B cell (primary cell): ENCODE measurements around the gene STAC3. TPM values are rescaled to one million over a fixed set of nuclear protein-coding genes. Genes with fewer than 3 reads are reported as not detected.

Source experiments
- ATAC-seq: fragments of 200-7000 bp; cut with Tn5 transposase; one replicate; pipeline ENCODE4 v1.10.0; 2021; ENCODE audit warnings: low read depth, mild to moderate bottlenecking, moderate number of reproducible peaks, moderate library complexity
- CTCF ChIA-PET: fragments of 350-600 bp; sonication (Branson Sonifier 250); formaldehyde crosslinking; loops from one replicate; lab custom pipeline; 2021; ENCODE audit warnings: antibody characterized with exemption, inconsistent platforms; lab: Charles Lee
- POLR2A ChIA-PET: fragments of 350-600 bp; sonication (Branson Sonifier 250); formaldehyde crosslinking; loops from one replicate; lab custom pipeline; 2021; ENCODE audit warnings: antibody characterized with exemption; lab: Charles Lee
- DNase-seq: peaks from one replicate; pipeline ENCODE4 v3.0.0; 2013
- H2AFZ ChIP-seq: 2 replicates; pipeline ENCODE4 v1.6.1; 2012; ENCODE audit warnings: mild to moderate bottlenecking, low read depth, low read length; ENCODE audit not compliant: insufficient read depth, poor library complexity, severe bottlenecking
- H3K27ac ChIP-seq, 2 donors: 1 replicate in 1 of 2; 2 replicates in 1 of 2; pipeline ENCODE4 v1.5.1; 2012 to 2013; ENCODE audit warnings: low read length in 2 of 2, mild to moderate bottlenecking in 2 of 2, moderate library complexity in 1 of 2
- H3K27me3 ChIP-seq, 4 experiments: fragments of 200-600 bp in 1 of 4; sonication (generic) in 1 of 4; replicated peaks in 1 of 4; 1 replicate in 2 of 4; 2 replicates in 2 of 4; pipeline versions ENCODE4 v1.6.1 to v1.7.0; 2013 to 2016; ENCODE audit warnings: low read length in 3 of 4, mild to moderate bottlenecking in 2 of 4, mixed read lengths in 1 of 4, moderate library complexity in 1 of 4; ENCODE audit not compliant: insufficient read depth in 4 of 4, control insufficient read depth in 3 of 4; ENCODE audit errors: control extremely low read depth in 1 of 4
- H3K36me3 ChIP-seq, 2 experiments: replicated peaks in 1 of 2; 1 replicate in 1 of 2; 2 replicates in 1 of 2; pipeline versions ENCODE4 v1.6.1 to v1.7.1; 2013; ENCODE audit warnings: low read length in 1 of 2; ENCODE audit not compliant: insufficient read depth in 2 of 2, control insufficient read depth in 1 of 2; ENCODE audit errors: control extremely low read depth in 1 of 2, extremely low read depth in 1 of 2
- H3K4me1 ChIP-seq, 2 donors: fragments of 200-600 bp in 1 of 2; sonication (generic) in 1 of 2; 1 replicate in 1 of 2; 2 replicates in 1 of 2; pipeline versions ENCODE4 v1.5.1 to v1.6.1; 2013 to 2017; ENCODE audit warnings: low read length in 2 of 2; ENCODE audit not compliant: control insufficient read depth in 2 of 2, insufficient read depth in 2 of 2
- H3K4me2 ChIP-seq: replicated peaks from 2 replicates; pipeline ENCODE3; 2012; ENCODE audit warnings: mild to moderate bottlenecking, low read depth, low read length; ENCODE audit not compliant: poor library complexity, severe bottlenecking
- H3K4me3 ChIP-seq, 5 experiments: fragments of 200-600 bp in 1 of 5; sonication (generic) in 1 of 5; 1 replicate in 3 of 5; 2 replicates in 2 of 5; pipeline versions ENCODE4 v1.5.1 to v1.7.0; 2011 to 2016; ENCODE audit warnings: low read length in 4 of 5, mild to moderate bottlenecking in 4 of 5, low read depth in 2 of 5, control low read depth in 1 of 5, moderate library complexity in 1 of 5; ENCODE audit not compliant: insufficient read depth in 1 of 5; ENCODE audit errors: control extremely low read depth in 1 of 5, extremely low read depth in 1 of 5
- H3K79me2 ChIP-seq: fragments of 200-600 bp; sonication (generic); one replicate; pipeline ENCODE4 v1.6.0; 2016; ENCODE audit warnings: low read length; ENCODE audit not compliant: control insufficient read depth, insufficient read depth
- H3K9ac ChIP-seq: fragments of 200-600 bp; sonication (generic); 2 replicates; pipeline ENCODE4 v1.6.1; 2017; ENCODE audit warnings: mild to moderate bottlenecking, low read length, moderate library complexity
- H3K9me3 ChIP-seq, 3 donors: one replicate each; pipeline versions ENCODE4 v1.6.1 to v1.7.1; 2013; ENCODE audit warnings: low read length in 2 of 3; ENCODE audit not compliant: control insufficient read depth in 2 of 3, insufficient read depth in 1 of 3; ENCODE audit errors: control extremely low read depth in 1 of 3
- H4K20me1 ChIP-seq: 2 replicates; pipeline ENCODE4 v1.6.0; 2012; ENCODE audit warnings: mild to moderate bottlenecking, low read length; ENCODE audit not compliant: insufficient read depth, control insufficient read depth, poor library complexity, severe bottlenecking
- H3K27ac Mint-ChIP-seq: one replicate; pipeline ENCODE4 v1.8.0; 2021; ENCODE audit warnings: mixed read lengths
- H3K27me3 Mint-ChIP-seq: one replicate; pipeline ENCODE4 v1.8.0; 2021; ENCODE audit warnings: mixed read lengths
- H3K4me1 Mint-ChIP-seq: one replicate; pipeline ENCODE4 v1.8.0; 2021; ENCODE audit warnings: mixed read lengths
- H3K4me3 Mint-ChIP-seq: one replicate; pipeline ENCODE4 v1.8.0; 2021; ENCODE audit warnings: mixed read lengths
- H3K9me3 Mint-ChIP-seq: one replicate; pipeline ENCODE4 v1.8.0; 2022; ENCODE audit warnings: mixed read lengths; ENCODE audit not compliant: insufficient read depth
- EZH2 ChIP-seq: IDR thresholded peaks from 2 replicates; pipeline ENCODE4 v1.6.1; 2012; ENCODE audit warnings: borderline replicate concordance, low read depth, mild to moderate bottlenecking, moderate library complexity, low read length; ENCODE audit not compliant: insufficient read depth, poor library complexity, severe bottlenecking
- WGBS: methylation state at CpG from one replicate; pipeline ENCODE4 v1.1.5; 2013; ENCODE audit warnings: missing lambda C conversion rate; ENCODE audit not compliant: insufficient coverage; 5-methylcytosine and 5-hydroxymethylcytosine counted together
- intact Hi-C: fragments of 100-400 bp; cut with micrococcal nuclease; formaldehyde crosslinking; loops from one replicate; pipeline ENCODE4 v1.10.0; 2022
- polyA plus RNA-seq: library from polyadenylated mRNA; depleted of rRNA; stranded (reverse); fragments of >200 nt; gene quantifications from 2 replicates; pipeline ENCODE4 v1.2.3, GENCODE V29; 2012
- total RNA-seq, 2 donors: library from RNA; stranded (reverse); fragments of 120-200 nt in 1 of 2; gene quantifications; 1 replicate in 1 of 2; 2 replicates in 1 of 2; pipeline versions ENCODE4 v1.2.3 to v1.2.4, GENCODE V29; 2013 to 2022
- TF ChIP-seq, protein P1 (sequence below): fragments of 200-600 bp; IDR thresholded peaks from one replicate; pipeline ENCODE4 v1.8.0; 2022; ENCODE audit warnings: antibody characterized with exemption, mild to moderate bottlenecking

STAC3 gene
- total and polyA plus RNA-seq, 2 donors (not counting 1 experiment from before 2014, with no cell fraction given): 4.5 to 6.2 TPM

DNA sequence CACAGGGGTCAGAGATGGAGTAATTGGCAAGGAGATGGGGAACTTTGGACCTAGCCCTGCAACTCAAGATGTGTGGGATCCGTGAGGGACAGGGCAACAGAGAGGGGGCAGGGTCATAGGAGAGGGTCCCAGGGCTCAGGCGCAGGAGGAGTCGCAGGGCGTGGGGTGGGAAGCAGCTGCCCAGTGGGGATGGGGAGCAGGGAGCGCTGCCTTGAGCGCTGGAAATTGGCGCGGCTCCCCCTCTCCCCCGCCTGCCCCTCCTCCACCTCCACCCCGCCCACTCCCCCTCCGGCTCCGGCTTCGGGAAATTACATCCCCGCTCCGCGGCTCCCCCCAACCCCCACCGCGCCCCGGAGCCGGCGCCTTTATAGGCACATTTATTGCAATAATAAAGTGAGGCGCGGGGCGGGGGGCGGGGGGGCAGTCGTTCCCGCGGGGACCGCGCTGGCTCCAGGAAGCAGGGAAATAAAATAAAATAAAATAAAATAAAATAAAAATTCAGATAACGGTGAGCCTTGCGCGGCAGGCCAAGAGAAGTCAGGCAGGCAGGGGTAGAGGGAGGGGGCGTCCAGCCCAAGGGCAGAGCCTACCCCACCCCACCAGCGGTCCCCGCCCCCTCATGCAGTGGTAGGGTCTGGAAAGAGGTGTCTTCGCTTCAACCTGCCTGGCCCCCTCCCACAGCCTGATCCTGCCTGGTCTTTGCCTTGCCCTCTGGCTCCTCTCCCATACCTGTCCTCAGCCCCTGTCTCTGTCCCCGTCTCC, 30.8 kb downstream of the STAC3 start:
- Histone ChIP-seq H3K4me2 (no peak overlapping the region), H2AFZ (no peak overlapping the region), H3K4me1 (peaks cover 80 to 82% of the 10 kb centered on the region in 2 donors), H4K20me1 (peaks cover 30% of the 10 kb centered on the region), H3K9me3 (peaks cover 0 to 50% (median 0%) of the 10 kb centered on the region in 3 donors), H3K27ac (no peak overlapping the region), H3K4me3 (no peak overlapping the region), H3K36me3 (no peaks in the 10 kb centered on the region), H3K79me2 (peaks cover 5% of the 10 kb centered on the region), H3K27me3 (peaks cover 0 to 93% (median 60%) of the 10 kb centered on the region in 4 experiments), H3K9ac (no peak overlapping the region)
- 21% methylated on average over 2 of the region's 38 CpGs for whole genome bisulfite sequencing
- Mint-ChIP-seq H3K27me3 (peaks cover 61% of the 10 kb centered on the region), H3K27ac (no peak overlapping the region), H3K9me3 (no peaks in the 10 kb centered on the region), H3K4me3 (no peak overlapping the region), H3K4me1 (peaks cover 70% of the 10 kb centered on the region)
- intact Hi-C loops: no loop called here
- ChIA-PET POLR2A (interaction anchor here (1.0 kb wide), 1 partner anchor 9 kb away, joined by 4 read pairs; the partner anchor contains the start of gene SHMT2), CTCF (interaction anchor here (8.8 kb wide), 1 partner anchor 17 kb away, joined by 838 read pairs; the partner anchor contains the start of genes SHMT2 and STAC3)
- TF ChIP-seq, protein P1, sequence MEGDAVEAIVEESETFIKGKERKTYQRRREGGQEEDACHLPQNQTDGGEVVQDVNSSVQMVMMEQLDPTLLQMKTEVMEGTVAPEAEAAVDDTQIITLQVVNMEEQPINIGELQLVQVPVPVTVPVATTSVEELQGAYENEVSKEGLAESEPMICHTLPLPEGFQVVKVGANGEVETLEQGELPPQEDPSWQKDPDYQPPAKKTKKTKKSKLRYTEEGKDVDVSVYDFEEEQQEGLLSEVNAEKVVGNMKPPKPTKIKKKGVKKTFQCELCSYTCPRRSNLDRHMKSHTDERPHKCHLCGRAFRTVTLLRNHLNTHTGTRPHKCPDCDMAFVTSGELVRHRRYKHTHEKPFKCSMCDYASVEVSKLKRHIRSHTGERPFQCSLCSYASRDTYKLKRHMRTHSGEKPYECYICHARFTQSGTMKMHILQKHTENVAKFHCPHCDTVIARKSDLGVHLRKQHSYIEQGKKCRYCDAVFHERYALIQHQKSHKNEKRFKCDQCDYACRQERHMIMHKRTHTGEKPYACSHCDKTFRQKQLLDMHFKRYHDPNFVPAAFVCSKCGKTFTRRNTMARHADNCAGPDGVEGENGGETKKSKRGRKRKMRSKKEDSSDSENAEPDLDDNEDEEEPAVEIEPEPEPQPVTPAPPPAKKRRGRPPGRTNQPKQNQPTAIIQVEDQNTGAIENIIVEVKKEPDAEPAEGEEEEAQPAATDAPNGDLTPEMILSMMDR: no peak
- peak; percentile 2 for TF ChIP-seq EZH2
- no peak for DNase-seq
- ATAC-seq: no peak
